ENCODE data around the gene ASCC3.
"Not testable (repeated sequence)": the region's sequence is repeated elsewhere in the genome, so short reads cannot be mapped to it uniquely, and the experiment has no call there.

ASCC3 gene

DNA sequence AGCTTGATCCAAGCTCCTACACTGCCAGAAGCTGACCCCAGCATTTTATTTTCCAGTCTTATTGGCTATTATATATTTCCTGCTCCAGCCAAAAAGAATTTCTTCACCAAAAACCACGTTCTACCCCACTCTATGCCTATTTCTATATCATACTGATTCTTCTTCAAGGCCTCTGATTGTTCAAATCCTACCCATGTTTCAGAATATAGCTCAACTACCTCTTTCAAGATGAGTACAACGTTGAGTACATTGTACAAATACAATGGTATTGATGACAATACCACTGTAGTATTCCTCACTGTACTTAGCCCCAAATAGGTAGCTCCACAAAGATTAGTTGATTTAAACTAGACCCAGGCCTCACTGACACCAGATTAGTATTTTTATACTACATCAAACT is 31.0 kb downstream of the ASCC3 start:
- Histone ChIP-seq H3K27ac (ENCODE audit: low read depth, low read length, severe bottlenecking) (no peak overlapping the region), H3K4me1 (ENCODE audit: control insufficient read depth, insufficient read depth, low read length, poor library complexity, severe bottlenecking) (no peaks in the 10 kb centered on the region), H3K9me3 (ENCODE audit: control insufficient read depth, low read length) (no peaks in the 10 kb centered on the region), H3K4me3 (ENCODE audit: extremely low read depth, insufficient read depth, low read length, poor library complexity, severe bottlenecking) (no peak overlapping the region), H3K36me3 (ENCODE audit: control insufficient read depth, insufficient read depth, low read length) (peaks cover 27% of the 10 kb centered on the region)
- 100% methylated on average over 1 of the region's 2 CpGs; no CpG with 5 or more reads in 1 of the 2 experiments for whole genome bisulfite sequencing, 2 experiments (ENCODE audit: insufficient coverage in 2 of 2)

- no peak overlapping the region for H3K4me3 ChIP-seq (ENCODE audit: extremely low read depth, insufficient read depth, low read length, poor library complexity, severe bottlenecking)
- 85 to 95% methylated on average over 2 of the region's 2 CpGs for WGBS, 2 experiments (ENCODE audit: insufficient coverage in 2 of 2)
Observed at GRCh38 chr6:100846276-100846675, 34.9 kb downstream of the ASCC3 start.

GRCh38 chr6:100845676-100846075 is 35.5 kb downstream of the ASCC3 start:
- no CpG with 5 or more reads among the region's 1 CpG for WGBS, 2 experiments (ENCODE audit: insufficient coverage in 2 of 2)
- no peak overlapping the region for H3K4me3 ChIP-seq (ENCODE audit: extremely low read depth, insufficient read depth, low read length, poor library complexity, severe bottlenecking)
- H3K9me3 ChIP-seq (ENCODE audit: control insufficient read depth, low read length), result no peaks in the 10 kb centered on the region
- H3K36me3 ChIP-seq (ENCODE audit: control insufficient read depth, insufficient read depth, low read length), result peaks cover 14% of the 10 kb centered on the region
- H3K27ac ChIP-seq (ENCODE audit: low read depth, low read length, severe bottlenecking), result no peak overlapping the region
- H3K4me1 ChIP-seq (ENCODE audit: control insufficient read depth, insufficient read depth, low read length, poor library complexity, severe bottlenecking), result no peaks in the 10 kb centered on the region

More at GRCh38 chr6:100846276-100846675, 34.9 kb downstream of the ASCC3 start:
- Histone ChIP-seq H3K27ac (ENCODE audit: low read depth, low read length, severe bottlenecking) (no peak overlapping the region), H3K9me3 (ENCODE audit: control insufficient read depth, low read length) (no peaks in the 10 kb centered on the region), H3K36me3 (ENCODE audit: control insufficient read depth, insufficient read depth, low read length) (peaks cover 14% of the 10 kb centered on the region), H3K4me1 (ENCODE audit: control insufficient read depth, insufficient read depth, low read length, poor library complexity, severe bottlenecking) (no peaks in the 10 kb centered on the region)

- H3K4me3 ChIP-seq (ENCODE audit: extremely low read depth, insufficient read depth, low read length, poor library complexity, severe bottlenecking), result no peak overlapping the region
- H3K9me3 ChIP-seq (ENCODE audit: control insufficient read depth, low read length), result no peaks in the 10 kb centered on the region
- H3K4me1 ChIP-seq (ENCODE audit: control insufficient read depth, insufficient read depth, low read length, poor library complexity, severe bottlenecking), result no peaks in the 10 kb centered on the region
- peaks cover 5% of the 10 kb centered on the region for H3K36me3 ChIP-seq (ENCODE audit: control insufficient read depth, insufficient read depth, low read length)
- WGBS, 2 experiments (ENCODE audit: insufficient coverage in 2 of 2), result 100% methylated on average over 1 of the region's 1 CpG; no CpG with 5 or more reads in 1 of the 2 experiments
- H3K27ac ChIP-seq (ENCODE audit: low read depth, low read length, severe bottlenecking), result no peak overlapping the region
Observed at GRCh38 chr6:100839419-100839818, 41.7 kb downstream of the ASCC3 start.

DNA sequence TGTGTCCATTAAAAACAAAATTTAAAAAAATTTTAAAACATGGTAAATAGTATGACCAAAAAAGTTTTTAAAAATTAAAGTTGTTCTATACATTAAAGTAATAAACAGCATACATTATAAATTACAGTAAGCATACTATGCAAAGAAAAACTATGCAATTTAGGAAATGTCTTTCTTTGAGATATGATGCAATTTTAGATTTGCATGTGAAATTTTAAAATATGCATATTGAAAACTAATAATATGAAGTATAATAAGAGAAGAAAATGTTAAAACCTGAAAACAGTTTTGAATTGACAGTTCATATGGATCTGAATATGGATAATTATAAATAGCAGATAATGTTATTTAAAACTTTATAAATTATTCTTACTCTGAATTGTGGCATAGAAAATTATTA is 43.1 kb downstream of the ASCC3 start:
- H3K27ac ChIP-seq (ENCODE audit: low read depth, low read length, severe bottlenecking), result no peak overlapping the region
- H3K9me3 ChIP-seq (ENCODE audit: control insufficient read depth, low read length), result no peaks in the 10 kb centered on the region
- peaks cover 5% of the 10 kb centered on the region for H3K36me3 ChIP-seq (ENCODE audit: control insufficient read depth, insufficient read depth, low read length)
- H3K4me3 ChIP-seq (ENCODE audit: extremely low read depth, insufficient read depth, low read length, poor library complexity, severe bottlenecking), result no peak overlapping the region
- no peaks in the 10 kb centered on the region for H3K4me1 ChIP-seq (ENCODE audit: control insufficient read depth, insufficient read depth, low read length, poor library complexity, severe bottlenecking)

DNA sequence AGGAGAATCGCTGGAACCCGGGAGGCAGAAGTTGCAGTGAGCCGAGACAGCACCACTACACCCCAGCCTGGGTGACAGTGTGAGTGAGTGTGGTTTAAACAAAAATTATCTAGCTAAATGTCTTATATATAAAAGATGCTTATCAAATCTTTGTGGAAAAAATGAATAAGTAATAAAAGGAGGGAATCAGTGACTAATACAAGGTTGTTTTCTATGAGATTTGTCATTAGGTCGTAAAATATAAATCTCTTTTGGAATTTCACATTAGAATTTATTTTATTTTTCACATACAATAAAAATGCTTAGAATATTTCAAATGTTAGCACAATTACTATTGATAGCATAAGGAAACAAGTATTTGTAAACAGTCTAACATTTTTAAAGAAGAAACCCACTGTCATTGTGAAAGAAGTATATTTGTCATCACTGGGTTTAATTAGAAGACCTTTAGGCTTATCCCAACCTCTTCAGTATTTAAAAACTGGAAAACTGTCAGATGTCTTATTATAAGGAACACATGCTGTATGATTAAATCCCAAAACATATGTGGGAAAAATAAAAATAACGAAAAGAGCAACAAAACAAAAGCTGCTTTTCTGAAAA is 47.1 kb downstream of the ASCC3 start:
- Histone ChIP-seq H3K4me1 (ENCODE audit: control insufficient read depth, insufficient read depth, low read length, poor library complexity, severe bottlenecking) (no peaks in the 10 kb centered on the region), H3K27ac (ENCODE audit: low read depth, low read length, severe bottlenecking) (no peak overlapping the region), H3K4me3 (ENCODE audit: extremely low read depth, insufficient read depth, low read length, poor library complexity, severe bottlenecking) (no peak overlapping the region), H3K36me3 (ENCODE audit: control insufficient read depth, insufficient read depth, low read length) (peaks cover 18% of the 10 kb centered on the region), H3K9me3 (ENCODE audit: control insufficient read depth, low read length) (no peaks in the 10 kb centered on the region)
- no CpG with 5 or more reads among the region's 5 CpGs for WGBS, 2 experiments (ENCODE audit: insufficient coverage in 2 of 2)

GRCh38 chr6:100829077-100829595 is 52.0 kb downstream of the ASCC3 start:
- not testable (repeated sequence) for H3K4me1 ChIP-seq (ENCODE audit: control insufficient read depth, insufficient read depth, low read length, poor library complexity, severe bottlenecking)
- WGBS, 2 experiments (ENCODE audit: insufficient coverage in 2 of 2), result 98 to 100% methylated on average over 4 to 18 of the region's 27 CpGs

DNA sequence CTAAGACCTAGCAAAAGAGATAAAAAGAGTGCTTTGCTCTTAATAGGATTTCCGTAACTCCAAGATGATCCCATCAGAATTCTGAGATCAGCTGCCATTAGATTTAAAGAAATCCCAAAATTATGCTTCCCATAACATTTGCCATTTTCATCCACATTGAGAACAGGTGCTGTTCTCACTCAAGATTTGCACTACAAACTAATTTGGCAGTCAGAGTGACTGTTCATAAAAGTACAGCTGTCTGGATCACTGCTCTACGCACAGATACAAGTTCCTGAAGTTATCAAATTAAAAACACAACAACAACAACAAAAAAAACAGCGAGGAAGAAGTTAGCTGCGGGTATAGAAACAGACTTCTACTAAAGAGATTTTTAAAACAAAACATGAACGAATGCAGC is 58.1 kb downstream of the ASCC3 start:
- Histone ChIP-seq H3K9me3 (ENCODE audit: control insufficient read depth, low read length) (no peaks in the 10 kb centered on the region), H3K4me3 (ENCODE audit: extremely low read depth, insufficient read depth, low read length, poor library complexity, severe bottlenecking) (no peak overlapping the region), H3K4me1 (ENCODE audit: control insufficient read depth, insufficient read depth, low read length, poor library complexity, severe bottlenecking) (no peaks in the 10 kb centered on the region), H3K36me3 (ENCODE audit: control insufficient read depth, insufficient read depth, low read length) (peaks cover 5% of the 10 kb centered on the region), H3K27ac (ENCODE audit: low read depth, low read length, severe bottlenecking) (no peak overlapping the region)
- WGBS, 2 experiments (ENCODE audit: insufficient coverage in 2 of 2), result 91 to 95% methylated on average over 1 to 2 of the region's 5 CpGs

More at GRCh38 chr6:100829077-100829595, 52.0 kb downstream of the ASCC3 start:
- H3K27ac ChIP-seq (ENCODE audit: low read depth, low read length, severe bottlenecking); H3K4me3 ChIP-seq (ENCODE audit: extremely low read depth, insufficient read depth, low read length, poor library complexity, severe bottlenecking); H3K9me3 ChIP-seq (ENCODE audit: control insufficient read depth, low read length): not testable (repeated sequence)
- H3K36me3 ChIP-seq (ENCODE audit: control insufficient read depth, insufficient read depth, low read length), result peaks cover 24% of the 10 kb centered on the region

GRCh38 chr6:100818066-100818465 is 63.1 kb downstream of the ASCC3 start:
- H3K4me3 ChIP-seq (ENCODE audit: extremely low read depth, insufficient read depth, low read length, poor library complexity, severe bottlenecking), result no peak overlapping the region
- H3K36me3 ChIP-seq (ENCODE audit: control insufficient read depth, insufficient read depth, low read length), result peaks cover 5% of the 10 kb centered on the region
- 100% methylated on average over 1 of the region's 2 CpGs for WGBS, 2 experiments (ENCODE audit: insufficient coverage in 2 of 2)
- H3K4me1 ChIP-seq (ENCODE audit: control insufficient read depth, insufficient read depth, low read length, poor library complexity, severe bottlenecking), result no peaks in the 10 kb centered on the region
- no peaks in the 10 kb centered on the region for H3K9me3 ChIP-seq (ENCODE audit: control insufficient read depth, low read length)
- H3K27ac ChIP-seq (ENCODE audit: low read depth, low read length, severe bottlenecking), result no peak overlapping the region

- peaks cover 3% of the 10 kb centered on the region for H3K36me3 ChIP-seq (ENCODE audit: control insufficient read depth, insufficient read depth, low read length)
- no peaks in the 10 kb centered on the region for H3K4me1 ChIP-seq (ENCODE audit: control insufficient read depth, insufficient read depth, low read length, poor library complexity, severe bottlenecking)
- no peak overlapping the region for H3K4me3 ChIP-seq (ENCODE audit: extremely low read depth, insufficient read depth, low read length, poor library complexity, severe bottlenecking)
- no peak overlapping the region for H3K27ac ChIP-seq (ENCODE audit: low read depth, low read length, severe bottlenecking)
- 93 to 100% methylated on average over 2 of the region's 2 CpGs for WGBS, 2 experiments (ENCODE audit: insufficient coverage in 2 of 2)
- H3K9me3 ChIP-seq (ENCODE audit: control insufficient read depth, low read length), result no peaks in the 10 kb centered on the region
Observed at GRCh38 chr6:100810015-100810414, 71.1 kb downstream of the ASCC3 start.

GRCh38 chr6:100809346-100809745 is 71.8 kb downstream of the ASCC3 start:
- Histone ChIP-seq H3K4me1 (ENCODE audit: control insufficient read depth, insufficient read depth, low read length, poor library complexity, severe bottlenecking) (no peaks in the 10 kb centered on the region), H3K36me3 (ENCODE audit: control insufficient read depth, insufficient read depth, low read length) (peaks cover 8% of the 10 kb centered on the region), H3K27ac (ENCODE audit: low read depth, low read length, severe bottlenecking) (no peak overlapping the region), H3K4me3 (ENCODE audit: extremely low read depth, insufficient read depth, low read length, poor library complexity, severe bottlenecking) (no peak overlapping the region), H3K9me3 (ENCODE audit: control insufficient read depth, low read length) (no peaks in the 10 kb centered on the region)
- no CpG with 5 or more reads among the region's 1 CpG for WGBS, 2 experiments (ENCODE audit: insufficient coverage in 2 of 2)

Measured in mesodermal cell (in vitro differentiated cells).